Measurements from ENCODE around the gene ETV3.

DNA sequence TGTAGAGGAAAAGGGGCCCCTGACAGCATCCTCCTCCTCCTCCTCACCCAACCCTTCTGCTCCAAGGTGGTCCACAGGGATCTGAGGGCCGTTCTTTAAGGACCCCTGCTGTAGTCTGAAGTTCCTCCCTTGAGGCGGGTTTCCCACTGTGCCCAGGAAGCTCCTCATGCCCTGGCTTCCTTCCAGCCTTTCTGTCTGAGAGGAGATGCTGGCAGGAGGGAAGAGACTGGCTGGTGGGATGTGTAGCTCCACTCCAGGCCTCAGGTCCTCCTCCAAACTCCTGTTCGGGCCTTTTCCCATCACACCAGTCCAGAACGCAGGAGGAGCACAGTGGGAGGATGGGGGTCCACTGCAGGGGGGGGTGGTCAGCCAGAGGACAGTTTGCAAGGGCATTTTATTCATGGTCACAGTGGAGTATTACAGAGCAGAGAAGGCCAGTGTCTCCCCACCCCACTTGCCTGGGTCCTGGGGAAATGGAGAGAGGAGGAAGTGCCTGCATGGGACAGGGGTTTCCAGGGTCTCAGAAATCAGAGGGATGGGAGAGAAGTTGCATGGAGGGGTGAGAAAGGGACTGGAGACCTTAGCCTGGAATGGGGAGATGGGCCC, 46.4 kb downstream of the ETV3 start:
- TF ChIP-seq, protein P1, sequence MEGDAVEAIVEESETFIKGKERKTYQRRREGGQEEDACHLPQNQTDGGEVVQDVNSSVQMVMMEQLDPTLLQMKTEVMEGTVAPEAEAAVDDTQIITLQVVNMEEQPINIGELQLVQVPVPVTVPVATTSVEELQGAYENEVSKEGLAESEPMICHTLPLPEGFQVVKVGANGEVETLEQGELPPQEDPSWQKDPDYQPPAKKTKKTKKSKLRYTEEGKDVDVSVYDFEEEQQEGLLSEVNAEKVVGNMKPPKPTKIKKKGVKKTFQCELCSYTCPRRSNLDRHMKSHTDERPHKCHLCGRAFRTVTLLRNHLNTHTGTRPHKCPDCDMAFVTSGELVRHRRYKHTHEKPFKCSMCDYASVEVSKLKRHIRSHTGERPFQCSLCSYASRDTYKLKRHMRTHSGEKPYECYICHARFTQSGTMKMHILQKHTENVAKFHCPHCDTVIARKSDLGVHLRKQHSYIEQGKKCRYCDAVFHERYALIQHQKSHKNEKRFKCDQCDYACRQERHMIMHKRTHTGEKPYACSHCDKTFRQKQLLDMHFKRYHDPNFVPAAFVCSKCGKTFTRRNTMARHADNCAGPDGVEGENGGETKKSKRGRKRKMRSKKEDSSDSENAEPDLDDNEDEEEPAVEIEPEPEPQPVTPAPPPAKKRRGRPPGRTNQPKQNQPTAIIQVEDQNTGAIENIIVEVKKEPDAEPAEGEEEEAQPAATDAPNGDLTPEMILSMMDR (IDR thresholded peaks at IDR 0.05) = no peak
- no peak for TF ChIP-seq POLR2A (IDR thresholded peaks at IDR 0.05)
